Measurements from ENCODE around the gene PLA2G2A.

GRCh38 chr1:19940486-19941205, 38.8 kb downstream of the PLA2G2A start:
- TF ChIP-seq POLR2A (IDR thresholded peaks at IDR 0.05) (no peak), CTCF (IDR thresholded peaks at IDR 0.05) (no peak)
